ENCODE measurements around the gene UST.

UST gene

GRCh38 chr6:148746363-148747144 lies at the start of gene UST:
Gene UST, plus strand, starts transcription at chr6:148747030. Its CDS starts 401 bp downstream, at chr6:148747431.
- peak; percentile 46 to 51 for DNase-seq

GRCh38 chr6:148697895-148698440 lies 48.9 kb upstream of the UST start:
- no peak for DNase-seq

GRCh38 chr6:148698671-148699180 lies 48.1 kb upstream of the UST start:
- no peak for DNase-seq

GRCh38 chr6:148700047-148700715 lies 46.6 kb upstream of the UST start:
- DNase-seq = no peak

GRCh38 chr6:148700741-148701311 lies 46.0 kb upstream of the UST start:
- no peak for DNase-seq

GRCh38 chr6:148701375-148701774 lies 45.5 kb upstream of the UST start:
- no peak for DNase-seq

GRCh38 chr6:148703900-148704299 lies 42.9 kb upstream of the UST start:
- DNase-seq = no peak

- DNase-seq = no peak
Measured at GRCh38 chr6:148704400-148705246, 42.2 kb upstream of the UST start.

- DNase-seq = no peak
Measured at GRCh38 chr6:148708707-148709106, 38.1 kb upstream of the UST start.

GRCh38 chr6:148709577-148709976 lies 37.3 kb upstream of the UST start:
- no peak for DNase-seq

GRCh38 chr6:148711833-148712654 lies 34.8 kb upstream of the UST start:
- no peak for DNase-seq

GRCh38 chr6:148713033-148713738 lies 33.6 kb upstream of the UST start:
- DNase-seq = no peak

- DNase-seq = no peak
Measured at GRCh38 chr6:148713921-148714320, 32.9 kb upstream of the UST start.

- no peak for DNase-seq
Measured at GRCh38 chr6:148716811-148717210, 30.0 kb upstream of the UST start.

GRCh38 chr6:148720406-148720805 lies 26.4 kb upstream of the UST start:
- DNase-seq = no peak

GRCh38 chr6:148720897-148721296 lies 25.9 kb upstream of the UST start:
- DNase-seq = no peak

- no peak for DNase-seq
Measured at GRCh38 chr6:148723484-148723883, 23.3 kb upstream of the UST start.

GRCh38 chr6:148724428-148724827 lies 22.4 kb upstream of the UST start:
- DNase-seq = no peak

GRCh38 chr6:148727104-148727503 lies 19.7 kb upstream of the UST start:
- no peak for DNase-seq

- no peak for DNase-seq
Measured at GRCh38 chr6:148735989-148736388, 10.8 kb upstream of the UST start.
